Pancreas (tissue), 10 donors: Measurements from ENCODE around the gene RAPGEF4. TPM values are rescaled to one million over a fixed set of nuclear protein-coding genes. Genes with fewer than 3 reads are reported as not detected.
A peak's percentile ranks its signal among the peaks of the same experiment; 100 is the strongest.

Experiments used
- ATAC-seq, 4 donors: fragments of 200-7000 bp; cut with Tn5 transposase; one replicate each; pipeline versions ENCODE4 v1.8.0 to v1.9.1; 2020; ENCODE audit warnings: mild to moderate bottlenecking in 4 of 4, moderate library complexity in 4 of 4
- DNase-seq, 6 donors: peaks; one replicate each; pipeline ENCODE4 v3.0.0-alpha.2; 2020
- FAIRE-seq: peaks from 2 replicates; lab custom pipeline; 2012; peaks lifted over from hg19 to GRCh38; lab: Jason Lieb, UNC
- H3K27ac ChIP-seq, 4 donors: fragments of 200-600 bp; sonication (generic); 1 replicate in 3 of 4; 2 replicates in 1 of 4; pipeline versions ENCODE4 v1.5.0 to v1.8.0; 2020
- H3K27me3 ChIP-seq, 4 donors: fragments of 200-600 bp; one replicate each; pipeline ENCODE4 v1.8.0; 2021
- H3K36me3 ChIP-seq, 3 donors: fragments of 200-600 bp; sonication (generic) in 1 of 3; one replicate each; pipeline versions ENCODE4 v1.5.0 to v1.8.0; 2020 to 2021
- H3K4me1 ChIP-seq, 3 donors: fragments of 200-600 bp; one replicate each; pipeline ENCODE4 v1.8.0; 2021
- H3K4me3 ChIP-seq, 4 donors: fragments of 200-600 bp; sonication (generic) in 2 of 4; one replicate each; pipeline versions ENCODE4 v1.5.0 to v1.8.0; 2020 to 2021
- H3K9me3 ChIP-seq, 4 donors: fragments of 200-600 bp; one replicate each; pipeline ENCODE4 v1.8.0; 2021
- WGBS, 2 donors: extraction: QIAGEN DNeasy Blood & Tissue Kit; methylation state at CpG; one replicate each; pipeline ENCODE4 v1.1.7; 2013; 5-methylcytosine and 5-hydroxymethylcytosine counted together
- intact Hi-C, 3 donors: fragments of 100-400 bp; cut with DNase I; formaldehyde crosslinking; loops; one replicate each; pipeline versions ENCODE4 v1.11.1 to v1.14.2; 2022
- polyA plus RNA-seq, 2 donors: library from polyadenylated mRNA; stranded (reverse); fragments of 200-250 nt; gene quantifications; one replicate each; pipeline ENCODE4 v1.2.3, GENCODE V29; 2013
- total RNA-seq, 6 donors: library from RNA; stranded (reverse); fragmentation: NEBNext Ultra II Directional in 4 of 6; extraction: Animal tissue kit (Norgen Biotek cat#: 25700) in 4 of 6; gene quantifications; one replicate each; pipeline versions ENCODE4 v1.2.1 to v1.2.4, GENCODE V29; 2021 to 2023
- TF ChIP-seq, protein P1 (sequence below), 4 donors: fragments of 200-600 bp; sonication (generic) in 3 of 4; IDR thresholded peaks; one replicate each; pipeline versions ENCODE4 v1.5.0 to v1.8.0; 2021; ENCODE audit warnings: antibody characterized with exemption in 4 of 4
- donor health status: healthy with polysubstance abuse.
- donor health status: DM: no; HTN: no; CAD: no; lungs with moderate emphysema.
- donor health status: DM: no; HTN: no; CAD: no.
- donor health status: control.
- donor health status: control.
- donor health status: Bipolar disorder and iron deficiency.
- donor health status: DM: yes; HTN: yes; CAD: no.
- donor health status: DM: no; HTN: no; CAD: no.
- donor health status: DM: no; HTN: no; CAD: no.
- donor health status: DM: yes; HTN: yes; CAD: no.

Gene RAPGEF4
- total and polyA plus RNA-seq, 8 donors: 2.1 to 9.0 (median 5.1) TPM

DNA sequence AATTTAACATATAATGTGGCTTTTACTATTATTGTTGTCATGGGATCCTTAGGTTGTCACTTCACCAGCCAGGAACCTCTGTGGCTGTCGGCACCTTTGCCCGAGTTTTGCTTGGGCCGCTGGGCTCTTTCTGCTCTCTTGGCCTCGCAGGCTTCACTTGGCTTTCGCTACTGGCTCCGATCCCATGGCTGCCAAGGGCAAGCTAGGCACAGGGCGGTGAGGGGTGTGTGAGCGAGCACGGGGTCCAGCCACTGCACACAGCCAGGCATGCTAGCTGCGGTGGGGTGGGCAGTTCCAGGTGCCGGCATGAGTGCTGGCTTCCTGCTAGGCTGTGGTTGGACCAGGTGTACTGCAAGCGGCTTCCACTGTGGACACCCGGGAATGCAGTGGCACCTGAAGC, 23.4 kb upstream of the RAPGEF4 start:
- Histone ChIP-seq H3K9me3 (no peaks in the 10 kb centered on the region), H3K27me3 (peaks cover 0 to 4% (median 0%) of the 10 kb centered on the region in 4 donors), H3K4me1 (no peaks in the 10 kb centered on the region), H3K36me3 (no peaks in the 10 kb centered on the region), H3K27ac (no peak overlapping the region), H3K4me3 (no peak overlapping the region)
- no peak for DNase-seq
- intact Hi-C loops: no loop called here
- TF ChIP-seq, protein P1, sequence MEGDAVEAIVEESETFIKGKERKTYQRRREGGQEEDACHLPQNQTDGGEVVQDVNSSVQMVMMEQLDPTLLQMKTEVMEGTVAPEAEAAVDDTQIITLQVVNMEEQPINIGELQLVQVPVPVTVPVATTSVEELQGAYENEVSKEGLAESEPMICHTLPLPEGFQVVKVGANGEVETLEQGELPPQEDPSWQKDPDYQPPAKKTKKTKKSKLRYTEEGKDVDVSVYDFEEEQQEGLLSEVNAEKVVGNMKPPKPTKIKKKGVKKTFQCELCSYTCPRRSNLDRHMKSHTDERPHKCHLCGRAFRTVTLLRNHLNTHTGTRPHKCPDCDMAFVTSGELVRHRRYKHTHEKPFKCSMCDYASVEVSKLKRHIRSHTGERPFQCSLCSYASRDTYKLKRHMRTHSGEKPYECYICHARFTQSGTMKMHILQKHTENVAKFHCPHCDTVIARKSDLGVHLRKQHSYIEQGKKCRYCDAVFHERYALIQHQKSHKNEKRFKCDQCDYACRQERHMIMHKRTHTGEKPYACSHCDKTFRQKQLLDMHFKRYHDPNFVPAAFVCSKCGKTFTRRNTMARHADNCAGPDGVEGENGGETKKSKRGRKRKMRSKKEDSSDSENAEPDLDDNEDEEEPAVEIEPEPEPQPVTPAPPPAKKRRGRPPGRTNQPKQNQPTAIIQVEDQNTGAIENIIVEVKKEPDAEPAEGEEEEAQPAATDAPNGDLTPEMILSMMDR (IDR thresholded peaks at IDR 0.05): no peak
- no peak for FAIRE-seq
- ATAC-seq: no peak
- 83 to 90% methylated on average over 13 of the region's 13 CpGs for WGBS, 2 donors

DNA sequence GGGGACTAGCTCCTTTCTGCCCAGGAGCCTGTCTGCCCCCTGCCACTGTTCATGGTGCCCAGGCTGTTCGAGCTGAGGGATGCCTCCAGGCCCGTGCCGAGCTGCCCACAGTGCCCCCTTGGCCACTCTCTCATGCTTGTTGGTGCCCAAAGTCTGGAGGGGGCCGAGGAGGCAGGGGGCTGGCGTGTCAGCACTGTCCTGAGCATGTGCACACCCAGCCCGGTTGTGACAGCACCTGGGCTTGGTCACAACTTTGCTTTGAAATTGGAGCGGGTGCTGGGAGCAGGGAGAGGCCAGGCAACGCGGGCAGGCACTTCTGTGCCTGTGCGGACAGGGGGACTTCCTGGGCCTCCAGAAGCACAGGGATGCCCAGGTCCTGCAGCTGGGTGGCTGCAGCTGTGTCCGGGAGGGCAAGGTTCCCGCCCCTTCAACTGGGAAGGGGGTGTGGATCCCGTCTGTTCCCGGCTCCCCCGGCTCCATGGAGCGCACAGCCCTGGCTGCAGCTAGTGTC, 22.2 kb upstream of the RAPGEF4 start:
- DNase-seq: no peak
- intact Hi-C loops: no loop called here

DNA sequence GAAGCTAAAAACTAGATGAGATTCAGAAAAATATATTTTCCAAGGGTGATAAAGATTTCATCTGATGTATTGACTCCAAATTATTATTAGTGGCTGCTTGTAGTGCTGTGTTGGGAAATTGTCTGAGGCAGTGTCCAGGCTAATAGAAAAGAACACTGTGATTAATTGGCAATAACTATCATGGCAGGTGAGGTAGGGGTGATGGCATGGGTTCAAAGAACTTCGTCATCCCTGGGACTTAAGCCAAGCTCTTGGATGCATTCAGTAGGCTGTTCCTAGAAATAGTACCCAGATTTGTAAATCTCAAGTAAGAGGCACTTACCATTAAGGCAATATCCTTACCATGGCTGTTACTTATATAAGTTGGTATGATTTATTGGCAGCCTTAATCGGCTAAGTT, 13.2 kb upstream of the RAPGEF4 start:
- WGBS, 2 donors: 50 to 61% methylated on average over 2 of the region's 2 CpGs
- Histone ChIP-seq H3K27me3 (no peaks in the 10 kb centered on the region), H3K27ac (no peak overlapping the region), H3K4me1 (no peaks in the 10 kb centered on the region), H3K36me3 (no peaks in the 10 kb centered on the region), H3K4me3 (no peak overlapping the region), H3K9me3 (no peaks in the 10 kb centered on the region)
- DNase-seq (no peak), ATAC-seq (peak in 1 of 4 donors; percentile 40), FAIRE-seq (no peak)
- TF ChIP-seq, protein P1 (IDR thresholded peaks at IDR 0.05): no peak
- intact Hi-C loops: no loop called here

More for the DNA sequence above, 22.2 kb upstream of the RAPGEF4 start:
- Histone ChIP-seq H3K9me3 (no peaks in the 10 kb centered on the region), H3K27ac (no peak overlapping the region), H3K4me3 (no peak overlapping the region), H3K36me3 (no peaks in the 10 kb centered on the region), H3K27me3 (peaks cover 0 to 3% (median 0%) of the 10 kb centered on the region in 4 donors), H3K4me1 (no peaks in the 10 kb centered on the region)
- WGBS, 2 donors: 77 to 84% methylated on average over 16 of the region's 16 CpGs
- no peak for FAIRE-seq
- TF ChIP-seq, protein P1 (IDR thresholded peaks at IDR 0.05): no peak
- no peak for ATAC-seq

DNA sequence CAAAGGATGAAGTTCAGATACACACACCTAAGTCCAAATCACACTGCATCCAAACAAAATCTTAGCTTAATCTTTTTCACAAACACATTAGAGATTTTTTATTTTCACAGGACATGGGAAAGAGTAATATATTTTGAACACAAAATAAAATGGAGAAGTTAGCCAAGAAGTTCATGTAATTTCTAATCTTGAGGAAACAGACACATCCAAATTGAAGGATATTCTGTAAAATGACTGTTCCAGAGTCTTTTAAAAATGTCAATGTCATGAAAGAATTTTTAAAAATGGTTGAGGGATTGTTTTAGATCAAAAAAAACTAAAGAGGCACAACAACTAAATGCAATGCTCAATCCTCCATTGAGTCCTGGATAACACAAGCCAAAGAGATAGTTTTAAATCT, 12.4 kb upstream of the RAPGEF4 start:
- Histone ChIP-seq H3K27ac (no peak overlapping the region), H3K4me1 (no peaks in the 10 kb centered on the region), H3K4me3 (no peak overlapping the region), H3K36me3 (no peaks in the 10 kb centered on the region), H3K27me3 (no peaks in the 10 kb centered on the region), H3K9me3 (no peaks in the 10 kb centered on the region)
- FAIRE-seq (no peak), ATAC-seq (no peak), DNase-seq (no peak)
- intact Hi-C loops: no loop called here
- TF ChIP-seq, protein P1 (IDR thresholded peaks at IDR 0.05): no peak

DNA sequence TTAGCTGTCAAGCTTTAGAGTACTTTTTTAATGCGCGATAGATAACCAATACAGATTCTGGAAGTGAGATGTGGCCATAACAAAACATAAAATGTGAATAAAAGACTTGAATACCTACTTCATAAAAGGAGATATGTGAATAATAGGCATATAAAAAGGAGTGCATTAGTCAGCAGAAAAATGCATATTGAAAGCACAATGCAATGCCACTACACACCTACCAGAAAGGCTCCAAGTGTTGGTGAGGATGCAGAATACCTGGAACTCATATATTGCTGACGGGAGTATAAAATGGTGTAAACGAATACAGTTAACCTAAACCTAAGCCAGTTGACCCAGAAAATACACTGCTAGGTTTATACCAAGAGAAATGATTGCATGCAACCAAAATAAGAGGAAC, 10.9 kb upstream of the RAPGEF4 start:
- intact Hi-C loops: no loop called here
- no peaks in the 10 kb centered on the region for H3K36me3 ChIP-seq
- no peaks in the 10 kb centered on the region for H3K4me1 ChIP-seq
- TF ChIP-seq, protein P1 (IDR thresholded peaks at IDR 0.05): no peak
- no peak for DNase-seq
- FAIRE-seq: no peak
- 81 to 84% methylated on average over 4 of the region's 4 CpGs for WGBS, 2 donors
- H3K9me3 ChIP-seq: no peaks in the 10 kb centered on the region
- H3K27me3 ChIP-seq: no peaks in the 10 kb centered on the region
- ATAC-seq: no peak
- H3K27ac ChIP-seq: no peak overlapping the region
- no peak overlapping the region for H3K4me3 ChIP-seq
